ENCODE measurements around the gene LCLAT1.
"Not testable (repeated sequence)": the region's sequence is repeated elsewhere in the genome, so short reads cannot be mapped to it uniquely, and the experiment has no call there.

Gene LCLAT1

DNA sequence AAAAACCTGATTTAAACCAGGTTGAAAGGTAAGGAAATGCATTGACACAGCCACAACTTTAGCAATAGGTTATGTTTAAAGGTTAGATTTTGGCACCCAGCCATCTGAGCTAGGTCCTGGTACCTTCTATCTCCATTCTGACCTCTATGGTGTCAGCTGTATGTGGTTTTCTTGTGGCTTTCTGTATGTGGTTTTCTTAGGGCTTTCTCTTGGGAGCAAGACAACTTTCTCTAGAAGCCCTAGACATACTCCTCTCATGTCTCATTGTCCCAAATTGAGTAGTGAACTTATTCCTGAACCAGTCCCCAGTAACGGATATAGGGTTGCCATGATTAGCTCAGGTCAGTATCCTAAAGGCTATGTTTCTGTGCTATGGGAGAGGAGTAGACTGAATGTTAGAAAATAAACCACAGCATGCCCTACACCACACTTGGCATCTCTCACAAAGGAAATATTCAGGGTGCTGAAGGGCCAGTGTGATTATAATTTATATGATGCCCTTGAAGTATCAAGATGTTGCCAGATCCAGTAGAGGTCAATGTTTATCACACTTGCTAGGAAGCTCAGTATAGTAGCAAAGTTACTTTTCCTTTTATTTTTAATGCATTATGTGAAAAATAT lies 184.1 kb downstream of the LCLAT1 start:
- Histone ChIP-seq H3K9me3 (ENCODE audit: low read depth, low read length) (no peaks in the 10 kb centered on the region), H3K36me3 (ENCODE audit: insufficient read depth, low read length) (no peaks in the 10 kb centered on the region), H3K9ac (ENCODE audit: insufficient read length) (no peak overlapping the region), H3K27ac (no peak overlapping the region), H3K4me3 (no peak overlapping the region)
- no peak for DNase-seq (ENCODE audit: low read depth, low spot score)
- TF ChIP-seq POLR2AphosphoS5 (IDR thresholded peaks at IDR 0.05; ENCODE audit: borderline replicate concordance, low read depth, low read length) (no peak), FOXP2 (optimal IDR thresholded peaks at IDR 0.05; ENCODE audit: control extremely low read depth, extremely low read length, insufficient read depth) (no peak), EZH2 (IDR thresholded peaks at IDR 0.05) (no peak)

GRCh38 chr2:30633039-30633438 lies 186.0 kb downstream of the LCLAT1 start:
- TF ChIP-seq EZH2 (IDR thresholded peaks at IDR 0.05) (no peak), POLR2AphosphoS5 (IDR thresholded peaks at IDR 0.05; ENCODE audit: borderline replicate concordance, low read depth, low read length) (no peak), FOXP2 (optimal IDR thresholded peaks at IDR 0.05; ENCODE audit: control extremely low read depth, extremely low read length, insufficient read depth) (no peak)
- no peak for DNase-seq (ENCODE audit: low read depth, low spot score)
- Histone ChIP-seq H3K9me3 (ENCODE audit: low read depth, low read length) (no peaks in the 10 kb centered on the region), H3K9ac (ENCODE audit: insufficient read length) (no peak overlapping the region), H3K27ac (no peak overlapping the region), H3K4me3 (no peak overlapping the region), H3K36me3 (ENCODE audit: insufficient read depth, low read length) (no peaks in the 10 kb centered on the region)

GRCh38 chr2:30636311-30636710 lies 189.3 kb downstream of the LCLAT1 start:
- Histone ChIP-seq H3K36me3 (ENCODE audit: insufficient read depth, low read length) (peaks cover 7% of the 10 kb centered on the region; the same call in 1 of the 2 replicates), H3K9me3 (ENCODE audit: low read depth, low read length) (no peaks in the 10 kb centered on the region), H3K4me3 (no peak overlapping the region), H3K9ac (ENCODE audit: insufficient read length) (no peak overlapping the region), H3K27ac (no peak overlapping the region)
- TF ChIP-seq FOXP2 (optimal IDR thresholded peaks at IDR 0.05; ENCODE audit: control extremely low read depth, extremely low read length, insufficient read depth), result no peak
- TF ChIP-seq POLR2AphosphoS5 (IDR thresholded peaks at IDR 0.05; ENCODE audit: borderline replicate concordance, low read depth, low read length), result no peak
- no peak for TF ChIP-seq EZH2 (IDR thresholded peaks at IDR 0.05)
- DNase-seq (ENCODE audit: low read depth, low spot score), result no peak

- Histone ChIP-seq H3K9me3 (ENCODE audit: low read depth, low read length) (no peaks in the 10 kb centered on the region), H3K27ac (no peak overlapping the region), H3K4me3 (no peak overlapping the region), H3K9ac (ENCODE audit: insufficient read length) (no peak overlapping the region), H3K36me3 (ENCODE audit: insufficient read depth, low read length) (peaks cover 7% of the 10 kb centered on the region; the same call in 1 of the 2 replicates)
- DNase-seq (ENCODE audit: low read depth, low spot score), result no peak
- TF ChIP-seq FOXP2 (optimal IDR thresholded peaks at IDR 0.05; ENCODE audit: control extremely low read depth, extremely low read length, insufficient read depth) (no peak), POLR2AphosphoS5 (IDR thresholded peaks at IDR 0.05; ENCODE audit: borderline replicate concordance, low read depth, low read length) (no peak), EZH2 (IDR thresholded peaks at IDR 0.05) (no peak)
These were observed 192.8 kb downstream of the LCLAT1 start for GRCh38 chr2:30639836-30640235.

DNA sequence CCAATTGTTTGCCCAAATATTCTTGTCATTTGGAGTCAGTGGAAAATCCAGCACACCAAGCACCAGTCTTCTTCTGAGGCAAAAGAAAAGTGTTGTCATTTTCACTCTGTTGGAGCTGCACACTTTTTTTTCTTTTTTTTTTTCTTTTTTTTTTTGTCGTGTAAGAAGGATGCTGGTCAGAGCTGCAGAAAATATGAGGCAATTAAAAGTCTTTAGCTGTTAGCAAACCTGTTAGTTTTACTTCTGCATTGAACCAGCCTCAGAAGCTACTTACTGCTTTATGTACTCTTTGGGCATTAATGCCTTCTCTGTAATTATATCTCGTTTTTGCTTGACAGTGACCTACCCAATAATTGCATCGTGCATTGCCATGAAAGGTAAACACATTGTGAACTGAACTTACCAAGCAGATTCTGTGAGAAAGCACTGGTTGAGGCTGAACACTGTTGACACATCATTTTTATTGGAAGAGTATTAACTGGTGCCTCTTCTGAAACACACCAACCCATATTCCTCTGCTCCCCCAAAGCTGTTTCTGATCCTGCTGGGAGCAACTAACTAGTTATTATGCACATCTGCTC lies 194.8 kb downstream of the LCLAT1 start:
- no peak for TF ChIP-seq FOXP2 (optimal IDR thresholded peaks at IDR 0.05; ENCODE audit: control extremely low read depth, extremely low read length, insufficient read depth)
- H3K27ac ChIP-seq, result no peak overlapping the region
- no peak overlapping the region for H3K9ac ChIP-seq (ENCODE audit: insufficient read length)
- no peaks in the 10 kb centered on the region for H3K9me3 ChIP-seq (ENCODE audit: low read depth, low read length)
- DNase-seq (ENCODE audit: low read depth, low spot score), result no peak
- peaks cover 7% of the 10 kb centered on the region; the same call in 1 of the 2 replicates for H3K36me3 ChIP-seq (ENCODE audit: insufficient read depth, low read length)
- H3K4me3 ChIP-seq, result no peak overlapping the region

- not testable (repeated sequence) for H3K36me3 ChIP-seq (ENCODE audit: insufficient read depth, low read length); H3K27ac ChIP-seq; H3K9ac ChIP-seq (ENCODE audit: insufficient read length); DNase-seq (ENCODE audit: low read depth, low spot score); H3K4me3 ChIP-seq; H3K9me3 ChIP-seq (ENCODE audit: low read depth, low read length)
These were observed 196.0 kb downstream of the LCLAT1 start for GRCh38 chr2:30643013-30643412.

DNA sequence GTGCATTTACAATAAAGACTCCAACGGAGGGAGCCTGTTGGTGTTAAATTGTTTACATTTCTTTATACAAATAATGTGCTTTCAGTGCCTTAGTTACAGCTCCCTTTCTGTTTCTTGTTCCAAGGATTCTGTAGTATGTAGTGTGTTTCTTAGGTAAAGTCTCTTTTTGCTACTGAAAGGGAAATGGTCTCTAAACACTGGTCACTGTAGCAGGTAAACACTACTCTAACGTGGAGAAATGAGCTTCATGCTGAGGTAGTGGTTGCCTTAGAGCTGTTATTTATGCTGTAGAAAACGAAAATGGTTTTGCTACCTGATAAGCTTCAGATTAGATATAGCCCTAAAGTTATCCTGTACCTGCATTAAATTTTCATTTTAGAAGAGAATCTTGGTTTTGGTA lies 196.6 kb downstream of the LCLAT1 start:
- Histone ChIP-seq H3K27ac (no peak overlapping the region), H3K9me3 (ENCODE audit: low read depth, low read length) (no peaks in the 10 kb centered on the region), H3K36me3 (ENCODE audit: insufficient read depth, low read length) (peaks cover 7% of the 10 kb centered on the region; the same call in 1 of the 2 replicates), H3K9ac (ENCODE audit: insufficient read length) (no peak overlapping the region), H3K4me3 (no peak overlapping the region)
- no peak for TF ChIP-seq EZH2 (IDR thresholded peaks at IDR 0.05)
- TF ChIP-seq POLR2AphosphoS5 (IDR thresholded peaks at IDR 0.05; ENCODE audit: borderline replicate concordance, low read depth, low read length), result no peak
- no peak for TF ChIP-seq FOXP2 (optimal IDR thresholded peaks at IDR 0.05; ENCODE audit: control extremely low read depth, extremely low read length, insufficient read depth)
- no peak for DNase-seq (ENCODE audit: low read depth, low spot score)

- no peak for DNase-seq (ENCODE audit: low read depth, low spot score)
- no peak overlapping the region for H3K27ac ChIP-seq
- no peaks in the 10 kb centered on the region for H3K9me3 ChIP-seq (ENCODE audit: low read depth, low read length)
- H3K36me3 ChIP-seq (ENCODE audit: insufficient read depth, low read length), result peaks cover 2% of the 10 kb centered on the region; the same call in 1 of the 2 replicates
- no peak overlapping the region for H3K4me3 ChIP-seq
- no peak overlapping the region for H3K9ac ChIP-seq (ENCODE audit: insufficient read length)
- TF ChIP-seq FOXP2 (optimal IDR thresholded peaks at IDR 0.05; ENCODE audit: control extremely low read depth, extremely low read length, insufficient read depth), result no peak
- TF ChIP-seq EZH2 (IDR thresholded peaks at IDR 0.05), result no peak
- TF ChIP-seq POLR2AphosphoS5 (IDR thresholded peaks at IDR 0.05; ENCODE audit: borderline replicate concordance, low read depth, low read length), result no peak
These were observed 198.2 kb downstream of the LCLAT1 start for GRCh38 chr2:30645081-30645744.

Data from SK-N-MC (cell line).